ENCODE data around the gene USP7. TPM values are rescaled to one million over a fixed set of nuclear protein-coding genes. Genes with fewer than 3 reads are reported as not detected.

USP7 gene
- polyA plus RNA-seq, 2 of the 4 experiments (the other 2 are of a cell fraction) = 39.6 to 65.9 TPM

DNA sequence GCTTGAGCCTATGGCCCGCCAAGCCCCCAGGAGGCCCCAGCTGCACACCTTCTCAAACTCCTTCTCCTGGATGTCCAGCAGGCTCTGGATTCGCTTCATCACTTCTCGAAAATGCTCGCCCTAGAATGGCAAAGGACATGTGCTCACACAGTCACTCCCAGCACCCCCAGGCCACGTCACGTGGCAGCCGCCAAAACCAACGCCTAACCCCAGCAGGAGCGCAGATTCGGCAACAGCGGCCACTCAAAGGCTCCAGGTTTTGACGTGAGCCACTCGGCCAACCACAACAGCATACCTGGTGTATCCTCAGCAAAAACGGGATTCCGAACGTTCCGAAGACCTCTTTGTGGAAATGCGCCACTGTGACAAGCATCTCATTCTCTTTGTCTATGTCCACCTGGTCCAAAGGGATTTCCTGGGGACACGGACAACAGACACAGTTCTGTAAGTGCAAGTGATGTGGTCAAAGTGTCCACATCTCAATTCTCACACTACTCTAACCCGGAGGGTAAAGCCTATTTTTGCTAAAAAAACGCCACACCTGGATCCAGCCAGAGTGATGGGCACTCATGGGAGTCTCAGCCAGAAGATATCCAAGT is 68.9 kb downstream of the USP7 start:
- FAIRE-seq (no peak), ATAC-seq (no peak), DNase-seq (ENCODE audit: low read depth in 1 of 2, low spot score in 1 of 2) (no peak)
- WGBS (ENCODE audit: missing lambda C conversion rate) = 96% methylated on average over 21 of the region's 21 CpGs
- Histone ChIP-seq H3K4me3 (no peak overlapping the region), H3K4me1 (no peaks in the 10 kb centered on the region), H3K27ac (no peak overlapping the region), H3K9me3 (no peaks in the 10 kb centered on the region), H3K4me2 (no peak overlapping the region)
- ChIA-PET CTCF (interaction anchor here (0.8 to 14.0 kb wide), 4 partner anchors 12 to 240 kb away, joined by 4 to 147 read pairs (median 5); partner anchors contain the start of gene LITAFD), POLR2A (no interaction called here)
- TF ChIP-seq, protein P1, sequence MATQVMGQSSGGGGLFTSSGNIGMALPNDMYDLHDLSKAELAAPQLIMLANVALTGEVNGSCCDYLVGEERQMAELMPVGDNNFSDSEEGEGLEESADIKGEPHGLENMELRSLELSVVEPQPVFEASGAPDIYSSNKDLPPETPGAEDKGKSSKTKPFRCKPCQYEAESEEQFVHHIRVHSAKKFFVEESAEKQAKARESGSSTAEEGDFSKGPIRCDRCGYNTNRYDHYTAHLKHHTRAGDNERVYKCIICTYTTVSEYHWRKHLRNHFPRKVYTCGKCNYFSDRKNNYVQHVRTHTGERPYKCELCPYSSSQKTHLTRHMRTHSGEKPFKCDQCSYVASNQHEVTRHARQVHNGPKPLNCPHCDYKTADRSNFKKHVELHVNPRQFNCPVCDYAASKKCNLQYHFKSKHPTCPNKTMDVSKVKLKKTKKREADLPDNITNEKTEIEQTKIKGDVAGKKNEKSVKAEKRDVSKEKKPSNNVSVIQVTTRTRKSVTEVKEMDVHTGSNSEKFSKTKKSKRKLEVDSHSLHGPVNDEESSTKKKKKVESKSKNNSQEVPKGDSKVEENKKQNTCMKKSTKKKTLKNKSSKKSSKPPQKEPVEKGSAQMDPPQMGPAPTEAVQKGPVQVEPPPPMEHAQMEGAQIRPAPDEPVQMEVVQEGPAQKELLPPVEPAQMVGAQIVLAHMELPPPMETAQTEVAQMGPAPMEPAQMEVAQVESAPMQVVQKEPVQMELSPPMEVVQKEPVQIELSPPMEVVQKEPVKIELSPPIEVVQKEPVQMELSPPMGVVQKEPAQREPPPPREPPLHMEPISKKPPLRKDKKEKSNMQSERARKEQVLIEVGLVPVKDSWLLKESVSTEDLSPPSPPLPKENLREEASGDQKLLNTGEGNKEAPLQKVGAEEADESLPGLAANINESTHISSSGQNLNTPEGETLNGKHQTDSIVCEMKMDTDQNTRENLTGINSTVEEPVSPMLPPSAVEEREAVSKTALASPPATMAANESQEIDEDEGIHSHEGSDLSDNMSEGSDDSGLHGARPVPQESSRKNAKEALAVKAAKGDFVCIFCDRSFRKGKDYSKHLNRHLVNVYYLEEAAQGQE (IDR thresholded peaks at IDR 0.05) = no peak
- no peak for TF ChIP-seq ESRRA (IDR thresholded peaks at IDR 0.05; ENCODE audit: borderline replicate concordance, low read length)
- TF ChIP-seq, protein P2, sequence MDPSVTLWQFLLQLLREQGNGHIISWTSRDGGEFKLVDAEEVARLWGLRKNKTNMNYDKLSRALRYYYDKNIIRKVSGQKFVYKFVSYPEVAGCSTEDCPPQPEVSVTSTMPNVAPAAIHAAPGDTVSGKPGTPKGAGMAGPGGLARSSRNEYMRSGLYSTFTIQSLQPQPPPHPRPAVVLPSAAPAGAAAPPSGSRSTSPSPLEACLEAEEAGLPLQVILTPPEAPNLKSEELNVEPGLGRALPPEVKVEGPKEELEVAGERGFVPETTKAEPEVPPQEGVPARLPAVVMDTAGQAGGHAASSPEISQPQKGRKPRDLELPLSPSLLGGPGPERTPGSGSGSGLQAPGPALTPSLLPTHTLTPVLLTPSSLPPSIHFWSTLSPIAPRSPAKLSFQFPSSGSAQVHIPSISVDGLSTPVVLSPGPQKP (IDR thresholded peaks at IDR 0.05; ENCODE audit: low read depth, low read length) = no peak
- no peak for TF ChIP-seq EP300 (IDR thresholded peaks at IDR 0.05)

DNA sequence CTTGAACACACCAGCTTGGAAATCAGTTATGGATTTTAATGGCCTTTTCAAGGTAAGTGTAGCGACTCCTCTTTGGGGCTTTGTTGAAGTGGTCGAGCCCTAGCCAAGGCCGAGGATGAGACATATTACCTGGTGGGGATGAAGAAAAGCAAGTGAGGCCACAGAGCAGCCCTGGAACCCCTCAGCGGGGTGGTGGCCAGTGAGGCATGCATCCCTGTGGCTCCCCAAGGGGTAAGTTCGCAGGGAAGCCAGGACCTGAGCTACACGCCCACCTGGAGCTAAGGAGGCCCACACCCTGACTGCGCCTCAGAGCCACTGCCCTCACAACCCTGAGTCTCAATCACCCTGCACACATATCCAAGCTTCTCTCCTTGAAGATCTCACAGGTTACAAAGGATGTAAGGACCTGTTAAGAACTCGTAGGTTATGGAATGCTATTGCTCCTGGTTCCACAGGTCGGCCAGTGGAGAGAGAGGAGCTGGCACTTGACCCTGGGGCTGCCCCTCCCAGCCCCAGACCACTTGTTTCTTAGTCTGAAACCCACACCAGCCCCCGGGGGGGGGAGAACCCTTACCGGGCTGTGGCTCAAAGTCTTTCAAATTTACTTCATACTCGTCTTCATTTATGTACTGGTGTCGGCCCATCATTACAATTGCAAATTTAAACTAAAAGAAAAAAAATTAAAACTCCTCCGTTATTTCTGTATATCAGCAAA is 69.6 kb downstream of the USP7 start:
- POLR2A ChIA-PET = no interaction called here
- Histone ChIP-seq H3K4me1 (no peaks in the 10 kb centered on the region), H3K4me2 (no peak overlapping the region), H3K27ac (no peak overlapping the region), H3K4me3 (no peak overlapping the region), H3K9me3 (no peaks in the 10 kb centered on the region)
- FAIRE-seq (no peak), DNase-seq (ENCODE audit: low read depth in 1 of 2, low spot score in 1 of 2) (no peak), ATAC-seq (no peak; a peak in 1 of 6 replicates)
- TF ChIP-seq KDM1A (IDR thresholded peaks at IDR 0.05; ENCODE audit: low read depth) = no peak
- TF ChIP-seq ZC3H11A (IDR thresholded peaks at IDR 0.05) = no peak
- TF ChIP-seq JUNB (IDR thresholded peaks at IDR 0.05) = no peak
- TF ChIP-seq TP53 (CRISPR knock-in tag; IDR thresholded peaks at IDR 0.05) = no peak
- no peak for TF ChIP-seq JUN (IDR thresholded peaks at IDR 0.05)
- CTCF ChIA-PET = interaction anchor here (0.7 to 14.0 kb wide), 5 partner anchors 11 to 114 kb away, joined by 3 to 147 read pairs (median 4); partner anchors contain the start of gene LITAFD
- 77% methylated on average over 14 of the region's 14 CpGs for WGBS (ENCODE audit: missing lambda C conversion rate)

DNA sequence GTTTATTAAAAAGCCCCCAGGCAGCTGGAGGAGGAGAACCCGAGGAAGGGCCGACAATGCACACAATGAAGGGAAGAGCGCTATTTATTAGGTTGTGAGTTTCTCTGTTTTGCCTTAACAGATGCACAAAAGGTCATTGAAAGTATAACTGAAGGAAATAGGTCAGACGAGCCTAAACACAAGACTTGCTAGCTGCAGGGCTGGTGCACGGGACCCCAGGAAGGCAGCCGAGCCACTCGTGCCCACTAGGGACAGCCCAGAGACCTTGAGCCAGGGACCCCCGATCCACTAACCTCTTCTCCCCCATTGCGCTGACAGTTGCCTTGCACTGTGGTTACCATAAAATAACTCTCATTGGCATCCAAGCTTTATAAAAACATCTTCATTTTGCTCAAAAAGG is 70.3 kb downstream of the USP7 start:
- no peak for ATAC-seq
- ChIA-PET POLR2A (no interaction called here), CTCF (interaction anchor here (0.7 to 14.0 kb wide), 4 partner anchors 10 to 115 kb away, joined by 3 to 147 read pairs (median 4); partner anchors contain the start of gene LITAFD)
- Histone ChIP-seq H3K4me1 (no peaks in the 10 kb centered on the region), H3K4me3 (no peak overlapping the region), H3K4me2 (no peak overlapping the region), H3K27ac (no peak overlapping the region), H3K9me3 (no peaks in the 10 kb centered on the region)
- TF ChIP-seq HOXB5 (CRISPR knock-in tag; IDR thresholded peaks at IDR 0.05) (no peak), RARB (CRISPR knock-in tag; IDR thresholded peaks at IDR 0.05) (no peak), HOXB13 (CRISPR knock-in tag; IDR thresholded peaks at IDR 0.05; ENCODE audit: low read depth) (no peak), ZSCAN20 (CRISPR knock-in tag; IDR thresholded peaks at IDR 0.05) (no peak), SMC3 (IDR thresholded peaks at IDR 0.05) (no peak), TFCP2L1 (CRISPR knock-in tag; IDR thresholded peaks at IDR 0.05) (no peak)
- TF ChIP-seq, protein P3, sequence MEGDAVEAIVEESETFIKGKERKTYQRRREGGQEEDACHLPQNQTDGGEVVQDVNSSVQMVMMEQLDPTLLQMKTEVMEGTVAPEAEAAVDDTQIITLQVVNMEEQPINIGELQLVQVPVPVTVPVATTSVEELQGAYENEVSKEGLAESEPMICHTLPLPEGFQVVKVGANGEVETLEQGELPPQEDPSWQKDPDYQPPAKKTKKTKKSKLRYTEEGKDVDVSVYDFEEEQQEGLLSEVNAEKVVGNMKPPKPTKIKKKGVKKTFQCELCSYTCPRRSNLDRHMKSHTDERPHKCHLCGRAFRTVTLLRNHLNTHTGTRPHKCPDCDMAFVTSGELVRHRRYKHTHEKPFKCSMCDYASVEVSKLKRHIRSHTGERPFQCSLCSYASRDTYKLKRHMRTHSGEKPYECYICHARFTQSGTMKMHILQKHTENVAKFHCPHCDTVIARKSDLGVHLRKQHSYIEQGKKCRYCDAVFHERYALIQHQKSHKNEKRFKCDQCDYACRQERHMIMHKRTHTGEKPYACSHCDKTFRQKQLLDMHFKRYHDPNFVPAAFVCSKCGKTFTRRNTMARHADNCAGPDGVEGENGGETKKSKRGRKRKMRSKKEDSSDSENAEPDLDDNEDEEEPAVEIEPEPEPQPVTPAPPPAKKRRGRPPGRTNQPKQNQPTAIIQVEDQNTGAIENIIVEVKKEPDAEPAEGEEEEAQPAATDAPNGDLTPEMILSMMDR (IDR thresholded peaks at IDR 0.05) = no peak
- 91% methylated on average over 9 of the region's 9 CpGs for WGBS (ENCODE audit: missing lambda C conversion rate)
- DNase-seq (ENCODE audit: low read depth in 1 of 2, low spot score in 1 of 2) = no peak
- no peak for FAIRE-seq

Measured in A549 (cell line).